Measurements from ENCODE around the gene MCMBP. TPM values are rescaled to one million over a fixed set of nuclear protein-coding genes. Genes with fewer than 3 reads are reported as not detected.

MCMBP gene
- total RNA-seq, 1 experiment from 2014 or later: 87.1 TPM

DNA sequence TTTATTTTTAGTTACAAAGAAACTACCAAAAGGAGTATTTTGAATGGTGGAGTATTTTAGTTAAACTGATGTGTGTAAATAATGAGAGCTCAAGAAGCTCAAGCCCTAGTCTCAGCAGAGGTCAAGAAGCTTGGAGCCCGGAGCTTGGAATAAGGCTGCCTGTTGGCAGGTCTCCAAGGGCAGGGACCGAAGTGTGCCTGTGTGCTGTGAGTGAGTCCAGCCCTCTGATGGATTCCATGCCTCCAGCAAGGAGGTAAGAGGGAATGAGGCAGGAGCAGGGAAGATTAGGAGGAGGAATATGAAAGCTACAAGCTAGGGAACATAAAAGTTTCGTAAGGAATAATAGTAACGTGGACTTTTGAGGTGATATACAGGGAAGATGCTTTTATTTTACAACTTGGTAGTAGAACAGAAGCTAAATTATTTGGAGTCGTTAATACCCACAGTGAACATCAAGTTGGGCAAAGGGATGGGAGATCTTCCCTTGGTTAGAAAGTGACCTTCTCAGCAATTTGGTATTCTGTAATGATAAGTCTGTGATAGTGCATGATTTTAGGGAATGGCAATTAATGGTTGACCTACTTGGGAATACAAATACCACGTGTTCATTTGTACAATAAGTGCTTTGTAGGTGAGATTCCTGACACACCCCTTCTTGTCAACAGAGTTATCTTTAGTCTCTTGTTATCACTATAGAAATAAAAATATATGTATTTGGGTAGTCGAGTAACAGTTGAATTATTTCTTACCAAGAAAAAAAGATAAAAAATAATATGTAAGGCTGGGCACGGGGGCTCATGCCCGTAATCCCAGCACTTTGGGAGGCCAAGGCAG, 24.5 kb upstream of the MCMBP start:
- Histone ChIP-seq H2BK20ac (ENCODE audit: low read depth, low read length, poor library complexity, severe bottlenecking) (no peak overlapping the region), H2BK5ac (ENCODE audit: insufficient read length, low read length) (no peak overlapping the region), H3K18ac (ENCODE audit: insufficient read length, low read depth, low read length) (no peak overlapping the region), H4K20me1 (ENCODE audit: control insufficient read depth, insufficient read depth, insufficient read length) (no peaks in the 10 kb centered on the region), H2AK5ac (ENCODE audit: insufficient read length, low read length) (no peak overlapping the region), H3K79me1 (ENCODE audit: insufficient read depth, low read depth, low read length, poor library complexity, severe bottlenecking) (peaks cover 7% of the 10 kb centered on the region), H4K5ac (ENCODE audit: insufficient read length, low read depth, low read length) (no peak overlapping the region), H4K91ac (ENCODE audit: insufficient read length, low read depth, low read length) (no peak overlapping the region), H3T11ph (ENCODE audit: low read length) (no peak overlapping the region), H3K27me3 (ENCODE audit: insufficient read depth, low read length) (no peaks in the 10 kb centered on the region), H3K4me2 (ENCODE audit: insufficient read depth, insufficient read length, low read length) (no peak overlapping the region), H3K9me3 (ENCODE audit: control insufficient read depth, low read depth, low read length) (no peaks in the 10 kb centered on the region), H4K8ac (replicated peaks; ENCODE audit: insufficient read length, low read depth, low read length) (no peak overlapping the region), H2BK15ac (ENCODE audit: low read depth, low read length) (no peak overlapping the region), H3K9ac (ENCODE audit: extremely low read depth, insufficient read length, low read length) (no peak overlapping the region), H3K4me1 (ENCODE audit: insufficient read depth, low read length) (no peaks in the 10 kb centered on the region), H2BK12ac (ENCODE audit: insufficient read length, low read depth, low read length) (no peak overlapping the region), H3K4ac (ENCODE audit: low read depth, low read length) (no peak overlapping the region), H3K23me2 (ENCODE audit: insufficient read length, low read depth, low read length, poor library complexity, severe bottlenecking) (peaks cover 4% of the 10 kb centered on the region), H3K23ac (ENCODE audit: insufficient read length, low read depth, low read length) (no peak overlapping the region), H3K56ac (ENCODE audit: insufficient read length, low read depth, low read length) (no peak overlapping the region), H2AFZ (ENCODE audit: low read length) (no peak overlapping the region), H3K79me2 (ENCODE audit: insufficient read depth, low read length) (peaks cover 38% of the 10 kb centered on the region), H3K27ac (ENCODE audit: insufficient read length, low read depth, low read length) (no peak overlapping the region), H2BK120ac (ENCODE audit: low read depth, low read length, poor library complexity, severe bottlenecking) (no peak overlapping the region), H3K14ac (ENCODE audit: insufficient read depth, low read length) (no peak overlapping the region)
- DNase-seq: no peak
- Mint-ChIP-seq H3K27ac (no peak overlapping the region), H3K36me3 (ENCODE audit: insufficient read depth in 1 of 3, low read depth in 3 of 3) (peaks cover 20 to 44% (median 37%) of the 10 kb centered on the region in 3 experiments; a peak in 6 of 7 replicates), H3K9me3 (no peaks in the 10 kb centered on the region), H3K4me1 (peaks cover 9 to 11% of the 10 kb centered on the region in 2 experiments), H3K4me3 (no peak overlapping the region), H3K27me3 (ENCODE audit: low read depth) (no peaks in the 10 kb centered on the region)
- TF ChIP-seq, protein P1, sequence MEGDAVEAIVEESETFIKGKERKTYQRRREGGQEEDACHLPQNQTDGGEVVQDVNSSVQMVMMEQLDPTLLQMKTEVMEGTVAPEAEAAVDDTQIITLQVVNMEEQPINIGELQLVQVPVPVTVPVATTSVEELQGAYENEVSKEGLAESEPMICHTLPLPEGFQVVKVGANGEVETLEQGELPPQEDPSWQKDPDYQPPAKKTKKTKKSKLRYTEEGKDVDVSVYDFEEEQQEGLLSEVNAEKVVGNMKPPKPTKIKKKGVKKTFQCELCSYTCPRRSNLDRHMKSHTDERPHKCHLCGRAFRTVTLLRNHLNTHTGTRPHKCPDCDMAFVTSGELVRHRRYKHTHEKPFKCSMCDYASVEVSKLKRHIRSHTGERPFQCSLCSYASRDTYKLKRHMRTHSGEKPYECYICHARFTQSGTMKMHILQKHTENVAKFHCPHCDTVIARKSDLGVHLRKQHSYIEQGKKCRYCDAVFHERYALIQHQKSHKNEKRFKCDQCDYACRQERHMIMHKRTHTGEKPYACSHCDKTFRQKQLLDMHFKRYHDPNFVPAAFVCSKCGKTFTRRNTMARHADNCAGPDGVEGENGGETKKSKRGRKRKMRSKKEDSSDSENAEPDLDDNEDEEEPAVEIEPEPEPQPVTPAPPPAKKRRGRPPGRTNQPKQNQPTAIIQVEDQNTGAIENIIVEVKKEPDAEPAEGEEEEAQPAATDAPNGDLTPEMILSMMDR (conservative IDR thresholded peaks at IDR 0.05): no peak
- WGBS (ENCODE audit: extremely low coverage, insufficient read length, low lambda C conversion rate): 100% methylated on average over 2 of the region's 9 CpGs
